GM23338 (cell line): ENCODE results near the gene SLC9A9. TPM values are rescaled to one million over a fixed set of nuclear protein-coding genes. Genes with fewer than 3 reads are reported as not detected.

ENCODE experiments used
- ATAC-seq: fragments of 200-7000 bp; cut with Tn5 transposase; 3 replicates; pipeline ENCODE4 v1.9.1; 2020
- DNase-seq: peaks from one replicate; pipeline ENCODE4 v3.0.0-alpha.2; 2015; ENCODE audit warnings: low spot score
- H2AFZ ChIP-seq: fragments of 200-600 bp; sonication (generic); 2 replicates; pipeline ENCODE4 v1.8.0; 2016; ENCODE audit warnings: antibody characterized with exemption, mild to moderate bottlenecking, moderate library complexity
- H3F3A ChIP-seq: fragments of 200-600 bp; sonication (generic); replicated peaks from 2 replicates; pipeline ENCODE4 v1.8.0; 2017; ENCODE audit warnings: antibody characterized with exemption, mixed run types, low read depth
- H3K27ac ChIP-seq: fragments of 200-600 bp; sonication (generic); 2 replicates; pipeline ENCODE4 v1.6.1; 2016; ENCODE audit warnings: low read depth
- H3K27me3 ChIP-seq: fragments of 200-600 bp; sonication (generic); 2 replicates; pipeline ENCODE4 v1.8.0; 2016; ENCODE audit warnings: mild to moderate bottlenecking, mixed run types, moderate library complexity; ENCODE audit not compliant: insufficient read depth
- H3K36me3 ChIP-seq: fragments of 200-600 bp; sonication (generic); 2 replicates; pipeline ENCODE4 v1.8.0; 2016; ENCODE audit warnings: mild to moderate bottlenecking; ENCODE audit not compliant: insufficient read depth
- H3K4me1 ChIP-seq: fragments of 200-600 bp; sonication (generic); 2 replicates; pipeline ENCODE4 v1.8.0; 2016; ENCODE audit warnings: mild to moderate bottlenecking, moderate library complexity; ENCODE audit not compliant: insufficient read depth
- H3K4me2 ChIP-seq: fragments of 200-600 bp; sonication (generic); 2 replicates; pipeline ENCODE4 v1.7.1; 2017; ENCODE audit warnings: mixed run types
- H3K4me3 ChIP-seq: fragments of 200-600 bp; sonication (generic); 2 replicates; pipeline ENCODE4 v1.6.1; 2016; ENCODE audit warnings: mixed run types
- H3K79me2 ChIP-seq: fragments of 200-600 bp; sonication (generic); replicated peaks from 2 replicates; pipeline ENCODE4 v1.8.0; 2017; ENCODE audit warnings: mild to moderate bottlenecking; ENCODE audit not compliant: insufficient read depth
- H3K9me2 ChIP-seq: fragments of 200-600 bp; sonication (generic); 2 replicates; pipeline ENCODE4 v1.8.0; 2017; ENCODE audit not compliant: insufficient read depth
- H4K20me1 ChIP-seq: fragments of 200-600 bp; sonication (generic); replicated peaks from 2 replicates; pipeline ENCODE4 v1.8.0; 2017; ENCODE audit warnings: mild to moderate bottlenecking; ENCODE audit not compliant: insufficient read depth
- H3K27ac Mint-ChIP-seq: 2 replicates; pipeline ENCODE4 v1.8.0; 2020; ENCODE audit warnings: inconsistent platforms, mild to moderate bottlenecking, moderate library complexity, mixed read lengths
- H3K27me3 Mint-ChIP-seq: 3 replicates; pipeline ENCODE4 v1.8.0; 2022; ENCODE audit warnings: low read depth, mild to moderate bottlenecking, moderate library complexity, mixed read lengths, inconsistent platforms; ENCODE audit not compliant: insufficient read depth, poor library complexity
- H3K36me3 Mint-ChIP-seq: 3 replicates; pipeline ENCODE4 v1.8.0; 2021; ENCODE audit warnings: low read depth, mild to moderate bottlenecking, inconsistent platforms, moderate library complexity, mixed read lengths
- H3K4me1 Mint-ChIP-seq: 3 replicates; pipeline ENCODE4 v1.8.0; 2020; ENCODE audit warnings: mild to moderate bottlenecking, inconsistent platforms, mixed read lengths
- H3K4me3 Mint-ChIP-seq: 3 replicates; pipeline ENCODE4 v1.8.0; 2021; ENCODE audit warnings: moderate library complexity, mild to moderate bottlenecking, inconsistent platforms, mixed read lengths
- H3K9me3 Mint-ChIP-seq: 3 replicates; pipeline ENCODE4 v1.8.0; 2020; ENCODE audit warnings: moderate library complexity, mild to moderate bottlenecking, inconsistent platforms, mixed read lengths
- CREB1 ChIP-seq: fragments of 250-450 bp; sonication (Bioruptor Pico); IDR thresholded peaks from 2 replicates; pipeline ENCODE4 v1.5.0; 2020; ENCODE audit warnings: low read depth, mild to moderate bottlenecking, moderate library complexity
- ETS1 ChIP-seq: IDR thresholded peaks from 2 replicates; pipeline ENCODE4 v1.6.1; 2016; ENCODE audit warnings: antibody characterized with exemption
- EZH2 ChIP-seq: fragments of 200-600 bp; sonication (generic); IDR thresholded peaks from one replicate; pipeline ENCODE4 v1.8.0; 2017; ENCODE audit warnings: antibody characterized with exemption, mild to moderate bottlenecking, low read depth; ENCODE audit not compliant: unreplicated experiment
- EZH2phosphoT487 ChIP-seq: fragments of 200-600 bp; sonication (generic); IDR thresholded peaks from one replicate; pipeline ENCODE4 v1.8.1; 2018; ENCODE audit warnings: antibody characterized with exemption; ENCODE audit not compliant: unreplicated experiment
- JUNB ChIP-seq: IDR thresholded peaks from one replicate; pipeline ENCODE4 v1.6.1; 2016; ENCODE audit warnings: antibody characterized with exemption; ENCODE audit not compliant: unreplicated experiment
- NANOG ChIP-seq: IDR thresholded peaks from 2 replicates; pipeline ENCODE4 v1.6.1; 2016; ENCODE audit warnings: antibody characterized with exemption, borderline replicate concordance
- POLR2AphosphoS5 ChIP-seq: IDR thresholded peaks from 2 replicates; pipeline ENCODE4 v1.6.1; 2016; ENCODE audit warnings: antibody characterized with exemption, low read depth
- STAT1 ChIP-seq: IDR thresholded peaks from one replicate; pipeline ENCODE4 v1.6.1; 2016; ENCODE audit warnings: antibody characterized with exemption; ENCODE audit not compliant: unreplicated experiment
- ZNF114 ChIP-seq: fragments of 250-450 bp; sonication (Bioruptor Pico); IDR thresholded peaks from 2 replicates; pipeline ENCODE4 v1.5.0; 2020; ENCODE audit warnings: mild to moderate bottlenecking, moderate library complexity
- ZNF331 ChIP-seq: fragments of 250-450 bp; sonication (Bioruptor Pico); IDR thresholded peaks from 2 replicates; pipeline ENCODE4 v1.5.0; 2020; ENCODE audit warnings: low read depth, mild to moderate bottlenecking, moderate library complexity
- polyA plus RNA-seq: library from polyadenylated mRNA; unstranded; fragments of >200 nt; fragmentation: Nextera tagmentation; extraction: Ambion mirVana; gene quantifications from 2 replicates; pipeline ENCODE4 v1.2.1, GENCODE V29; 2016
- total RNA-seq: library from RNA; depleted of rRNA; stranded (reverse); fragments of >200 nt; shearing (Covaris generic); gene quantifications from 2 replicates; pipeline ENCODE4 v1.2.3, GENCODE V29; 2014
- TF ChIP-seq, protein P1 (sequence below), 2 experiments: fragments of 200-600 bp in 1 of 2; sonication (generic) in 1 of 2; conservative IDR thresholded peaks; 2 replicates each; pipeline versions ENCODE4 v1.5.1 to v1.6.1; 2016 to 2017; ENCODE audit warnings: antibody characterized with exemption in 2 of 2, low read depth in 2 of 2, mild to moderate bottlenecking in 2 of 2, moderate library complexity in 1 of 2
- TF ChIP-seq, protein P2 (sequence below): fragments of 250-450 bp; sonication (Bioruptor Pico); IDR thresholded peaks from 2 replicates; pipeline ENCODE4 v1.5.0; 2020; ENCODE audit warnings: mild to moderate bottlenecking, moderate library complexity
- TF ChIP-seq, protein P3 (sequence below): IDR thresholded peaks from one replicate; pipeline ENCODE4 v1.6.1; 2018; ENCODE audit warnings: antibody characterized with exemption; ENCODE audit not compliant: unreplicated experiment

Gene SLC9A9
- total and polyA plus RNA-seq, 2 experiments from 2014 or later: 1.3 to 1.6 TPM

DNA sequence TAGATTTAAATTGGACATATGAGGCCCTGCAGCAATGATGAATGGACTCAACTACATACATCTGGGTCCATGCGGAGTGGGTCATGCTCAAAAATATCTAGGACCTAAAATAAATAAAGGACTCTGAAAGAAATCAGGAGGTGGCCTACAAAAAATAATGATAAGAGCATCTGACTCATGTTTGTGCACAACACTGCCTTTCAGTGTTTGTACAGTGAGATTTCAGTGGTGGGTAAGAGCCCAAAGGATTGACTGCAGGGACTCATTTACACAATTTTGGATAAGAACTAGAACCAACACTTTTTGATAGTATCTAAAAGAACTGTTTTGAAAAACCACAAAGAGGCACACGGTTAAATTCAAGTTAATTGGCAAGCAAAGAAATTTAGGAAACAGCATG, 285.5 kb downstream of the SLC9A9 start:
- H4K20me1 ChIP-seq: no peaks in the 10 kb centered on the region
- H3K4me1 ChIP-seq: no peaks in the 10 kb centered on the region
- Mint-ChIP-seq H3K27ac (no peak overlapping the region), H3K27me3 (peaks cover 2% of the 10 kb centered on the region), H3K4me3 (no peak overlapping the region), H3K9me3 (peaks cover 16% of the 10 kb centered on the region), H3K36me3 (peaks cover 13% of the 10 kb centered on the region; the same call in 2 of the 3 replicates), H3K4me1 (0 out of 3 replicates have a peak, but pooled peaks cover 2% of the 10 kb centered on the region)
- H3K27ac ChIP-seq: no peak overlapping the region
- ATAC-seq (no peak), DNase-seq (no peak)
- H3K4me3 ChIP-seq: no peak overlapping the region
- no peak overlapping the region for H2AFZ ChIP-seq
- TF ChIP-seq ZNF331 (CRISPR knock-in tag) (no peak), STAT1 (no peak), CREB1 (CRISPR knock-in tag) (no peak), EZH2 (no peak), NANOG (no peak), POLR2AphosphoS5 (no peak), ZNF114 (CRISPR knock-in tag) (no peak), ETS1 (no peak), EZH2phosphoT487 (no peak), JUNB (no peak)
- TF ChIP-seq, protein P1, sequence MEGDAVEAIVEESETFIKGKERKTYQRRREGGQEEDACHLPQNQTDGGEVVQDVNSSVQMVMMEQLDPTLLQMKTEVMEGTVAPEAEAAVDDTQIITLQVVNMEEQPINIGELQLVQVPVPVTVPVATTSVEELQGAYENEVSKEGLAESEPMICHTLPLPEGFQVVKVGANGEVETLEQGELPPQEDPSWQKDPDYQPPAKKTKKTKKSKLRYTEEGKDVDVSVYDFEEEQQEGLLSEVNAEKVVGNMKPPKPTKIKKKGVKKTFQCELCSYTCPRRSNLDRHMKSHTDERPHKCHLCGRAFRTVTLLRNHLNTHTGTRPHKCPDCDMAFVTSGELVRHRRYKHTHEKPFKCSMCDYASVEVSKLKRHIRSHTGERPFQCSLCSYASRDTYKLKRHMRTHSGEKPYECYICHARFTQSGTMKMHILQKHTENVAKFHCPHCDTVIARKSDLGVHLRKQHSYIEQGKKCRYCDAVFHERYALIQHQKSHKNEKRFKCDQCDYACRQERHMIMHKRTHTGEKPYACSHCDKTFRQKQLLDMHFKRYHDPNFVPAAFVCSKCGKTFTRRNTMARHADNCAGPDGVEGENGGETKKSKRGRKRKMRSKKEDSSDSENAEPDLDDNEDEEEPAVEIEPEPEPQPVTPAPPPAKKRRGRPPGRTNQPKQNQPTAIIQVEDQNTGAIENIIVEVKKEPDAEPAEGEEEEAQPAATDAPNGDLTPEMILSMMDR (conservative IDR thresholded peaks at IDR 0.05; ENCODE audit: low read depth in 2 of 2): no peak
- TF ChIP-seq, protein P2, sequence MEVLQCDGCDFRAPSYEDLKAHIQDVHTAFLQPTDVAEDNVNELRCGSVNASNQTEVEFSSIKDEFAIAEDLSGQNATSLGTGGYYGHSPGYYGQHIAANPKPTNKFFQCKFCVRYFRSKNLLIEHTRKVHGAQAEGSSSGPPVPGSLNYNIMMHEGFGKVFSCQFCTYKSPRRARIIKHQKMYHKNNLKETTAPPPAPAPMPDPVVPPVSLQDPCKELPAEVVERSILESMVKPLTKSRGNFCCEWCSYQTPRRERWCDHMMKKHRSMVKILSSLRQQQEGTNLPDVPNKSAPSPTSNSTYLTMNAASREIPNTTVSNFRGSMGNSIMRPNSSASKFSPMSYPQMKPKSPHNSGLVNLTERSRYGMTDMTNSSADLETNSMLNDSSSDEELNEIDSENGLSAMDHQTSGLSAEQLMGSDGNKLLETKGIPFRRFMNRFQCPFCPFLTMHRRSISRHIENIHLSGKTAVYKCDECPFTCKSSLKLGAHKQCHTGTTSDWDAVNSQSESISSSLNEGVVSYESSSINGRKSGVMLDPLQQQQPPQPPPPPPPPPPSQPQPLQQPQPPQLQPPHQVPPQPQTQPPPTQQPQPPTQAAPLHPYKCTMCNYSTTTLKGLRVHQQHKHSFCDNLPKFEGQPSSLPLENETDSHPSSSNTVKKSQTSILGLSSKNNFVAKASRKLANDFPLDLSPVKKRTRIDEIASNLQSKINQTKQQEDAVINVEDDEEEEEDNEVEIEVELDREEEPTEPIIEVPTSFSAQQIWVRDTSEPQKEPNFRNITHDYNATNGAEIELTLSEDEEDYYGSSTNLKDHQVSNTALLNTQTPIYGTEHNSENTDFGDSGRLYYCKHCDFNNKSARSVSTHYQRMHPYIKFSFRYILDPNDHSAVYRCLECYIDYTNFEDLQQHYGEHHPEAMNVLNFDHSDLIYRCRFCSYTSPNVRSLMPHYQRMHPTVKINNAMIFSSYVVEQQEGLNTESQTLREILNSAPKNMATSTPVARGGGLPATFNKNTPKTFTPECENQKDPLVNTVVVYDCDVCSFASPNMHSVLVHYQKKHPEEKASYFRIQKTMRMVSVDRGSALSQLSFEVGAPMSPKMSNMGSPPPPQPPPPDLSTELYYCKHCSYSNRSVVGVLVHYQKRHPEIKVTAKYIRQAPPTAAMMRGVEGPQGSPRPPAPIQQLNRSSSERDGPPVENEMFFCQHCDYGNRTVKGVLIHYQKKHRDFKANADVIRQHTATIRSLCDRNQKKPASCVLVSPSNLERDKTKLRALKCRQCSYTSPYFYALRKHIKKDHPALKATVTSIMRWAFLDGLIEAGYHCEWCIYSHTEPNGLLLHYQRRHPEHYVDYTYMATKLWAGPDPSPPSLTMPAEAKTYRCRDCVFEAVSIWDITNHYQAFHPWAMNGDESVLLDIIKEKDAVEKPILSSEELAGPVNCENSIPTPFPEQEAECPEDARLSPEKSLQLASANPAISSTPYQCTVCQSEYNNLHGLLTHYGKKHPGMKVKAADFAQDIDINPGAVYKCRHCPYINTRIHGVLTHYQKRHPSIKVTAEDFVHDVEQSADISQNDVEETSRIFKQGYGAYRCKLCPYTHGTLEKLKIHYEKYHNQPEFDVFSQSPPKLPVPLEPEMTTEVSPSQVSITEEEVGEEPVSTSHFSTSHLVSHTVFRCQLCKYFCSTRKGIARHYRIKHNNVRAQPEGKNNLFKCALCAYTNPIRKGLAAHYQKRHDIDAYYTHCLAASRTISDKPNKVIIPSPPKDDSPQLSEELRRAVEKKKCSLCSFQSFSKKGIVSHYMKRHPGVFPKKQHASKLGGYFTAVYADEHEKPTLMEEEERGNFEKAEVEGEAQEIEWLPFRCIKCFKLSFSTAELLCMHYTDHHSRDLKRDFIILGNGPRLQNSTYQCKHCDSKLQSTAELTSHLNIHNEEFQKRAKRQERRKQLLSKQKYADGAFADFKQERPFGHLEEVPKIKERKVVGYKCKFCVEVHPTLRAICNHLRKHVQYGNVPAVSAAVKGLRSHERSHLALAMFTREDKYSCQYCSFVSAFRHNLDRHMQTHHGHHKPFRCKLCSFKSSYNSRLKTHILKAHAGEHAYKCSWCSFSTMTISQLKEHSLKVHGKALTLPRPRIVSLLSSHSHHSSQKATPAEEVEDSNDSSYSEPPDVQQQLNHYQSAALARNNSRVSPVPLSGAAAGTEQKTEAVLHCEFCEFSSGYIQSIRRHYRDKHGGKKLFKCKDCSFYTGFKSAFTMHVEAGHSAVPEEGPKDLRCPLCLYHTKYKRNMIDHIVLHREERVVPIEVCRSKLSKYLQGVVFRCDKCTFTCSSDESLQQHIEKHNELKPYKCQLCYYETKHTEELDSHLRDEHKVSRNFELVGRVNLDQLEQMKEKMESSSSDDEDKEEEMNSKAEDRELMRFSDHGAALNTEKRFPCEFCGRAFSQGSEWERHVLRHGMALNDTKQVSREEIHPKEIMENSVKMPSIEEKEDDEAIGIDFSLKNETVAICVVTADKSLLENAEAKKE (CRISPR knock-in tag): no peak
- TF ChIP-seq, protein P3, sequence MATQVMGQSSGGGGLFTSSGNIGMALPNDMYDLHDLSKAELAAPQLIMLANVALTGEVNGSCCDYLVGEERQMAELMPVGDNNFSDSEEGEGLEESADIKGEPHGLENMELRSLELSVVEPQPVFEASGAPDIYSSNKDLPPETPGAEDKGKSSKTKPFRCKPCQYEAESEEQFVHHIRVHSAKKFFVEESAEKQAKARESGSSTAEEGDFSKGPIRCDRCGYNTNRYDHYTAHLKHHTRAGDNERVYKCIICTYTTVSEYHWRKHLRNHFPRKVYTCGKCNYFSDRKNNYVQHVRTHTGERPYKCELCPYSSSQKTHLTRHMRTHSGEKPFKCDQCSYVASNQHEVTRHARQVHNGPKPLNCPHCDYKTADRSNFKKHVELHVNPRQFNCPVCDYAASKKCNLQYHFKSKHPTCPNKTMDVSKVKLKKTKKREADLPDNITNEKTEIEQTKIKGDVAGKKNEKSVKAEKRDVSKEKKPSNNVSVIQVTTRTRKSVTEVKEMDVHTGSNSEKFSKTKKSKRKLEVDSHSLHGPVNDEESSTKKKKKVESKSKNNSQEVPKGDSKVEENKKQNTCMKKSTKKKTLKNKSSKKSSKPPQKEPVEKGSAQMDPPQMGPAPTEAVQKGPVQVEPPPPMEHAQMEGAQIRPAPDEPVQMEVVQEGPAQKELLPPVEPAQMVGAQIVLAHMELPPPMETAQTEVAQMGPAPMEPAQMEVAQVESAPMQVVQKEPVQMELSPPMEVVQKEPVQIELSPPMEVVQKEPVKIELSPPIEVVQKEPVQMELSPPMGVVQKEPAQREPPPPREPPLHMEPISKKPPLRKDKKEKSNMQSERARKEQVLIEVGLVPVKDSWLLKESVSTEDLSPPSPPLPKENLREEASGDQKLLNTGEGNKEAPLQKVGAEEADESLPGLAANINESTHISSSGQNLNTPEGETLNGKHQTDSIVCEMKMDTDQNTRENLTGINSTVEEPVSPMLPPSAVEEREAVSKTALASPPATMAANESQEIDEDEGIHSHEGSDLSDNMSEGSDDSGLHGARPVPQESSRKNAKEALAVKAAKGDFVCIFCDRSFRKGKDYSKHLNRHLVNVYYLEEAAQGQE: no peak
- H3F3A ChIP-seq: no peaks in the 10 kb centered on the region
- no peaks in the 10 kb centered on the region; the same call in 1 of the 2 replicates for H3K9me2 ChIP-seq
- H3K27me3 ChIP-seq: no peaks in the 10 kb centered on the region
- no peaks in the 10 kb centered on the region for H3K79me2 ChIP-seq
- 0 out of 2 replicates have a peak, but pooled peaks cover 4% of the 10 kb centered on the region for H3K36me3 ChIP-seq
- no peak overlapping the region for H3K4me2 ChIP-seq
